ENCODE measurements around the gene SIDT2.

SIDT2 gene

GRCh38 chr11:117143871-117144476, 34.6 kb upstream of the SIDT2 start, which contains the start of gene PAFAH1B2:
TSS of gene PAFAH1B2 (plus strand) at chr11:117144287. CDS start at chr11:117152448, 8,161 bp downstream.
- H3K27me3 Mint-ChIP-seq (ENCODE audit: low read depth) = peaks cover 6% of the 10 kb centered on the region
- peak within 1 kb of the TSS; percentile 94 to 98 (median 98) for H3K27ac Mint-ChIP-seq
- no peak for TF ChIP-seq CTCF (IDR thresholded peaks at IDR 0.05; ENCODE audit: unreplicated experiment in 3 of 3)
- H3K4me3 Mint-ChIP-seq = peak within 1 kb of the TSS; percentile 99 to 100 (median 99)
- no peaks in the 10 kb centered on the region for H3K9me3 Mint-ChIP-seq
- H3K36me3 Mint-ChIP-seq (ENCODE audit: low read depth) = peaks cover 24% of the 10 kb centered on the region
- H3K4me1 Mint-ChIP-seq = peaks cover 32% of the 10 kb centered on the region

- peaks cover 24% of the 10 kb centered on the region for H3K36me3 Mint-ChIP-seq (ENCODE audit: low read depth)
- H3K27ac Mint-ChIP-seq = peak overlapping the region; percentile 94 to 98 (median 96)
- peaks cover 5% of the 10 kb centered on the region for H3K27me3 Mint-ChIP-seq (ENCODE audit: low read depth)
- no peak for TF ChIP-seq CTCF (IDR thresholded peaks at IDR 0.05; ENCODE audit: unreplicated experiment in 3 of 3)
- peak overlapping the region; percentile 99 to 100 (median 99) for H3K4me3 Mint-ChIP-seq
- H3K4me1 Mint-ChIP-seq = peaks cover 32% of the 10 kb centered on the region
- no peaks in the 10 kb centered on the region for H3K9me3 Mint-ChIP-seq
Measured at GRCh38 chr11:117144477-117145392, 33.8 kb upstream of the SIDT2 start.

- peak overlapping the region; percentile 94 to 98 (median 96) for H3K27ac Mint-ChIP-seq
- H3K9me3 Mint-ChIP-seq = no peaks in the 10 kb centered on the region
- no peaks in the 10 kb centered on the region for H3K27me3 Mint-ChIP-seq (ENCODE audit: low read depth)
- H3K36me3 Mint-ChIP-seq (ENCODE audit: low read depth) = peaks cover 27% of the 10 kb centered on the region
- H3K4me3 Mint-ChIP-seq = peak overlapping the region; percentile 99 to 100 (median 99)
- TF ChIP-seq CTCF (IDR thresholded peaks at IDR 0.05; ENCODE audit: unreplicated experiment in 3 of 3) = no peak
- peaks cover 33% of the 10 kb centered on the region for H3K4me1 Mint-ChIP-seq
Measured at GRCh38 chr11:117145393-117145761, 33.2 kb upstream of the SIDT2 start.

- peaks cover 36% of the 10 kb centered on the region for H3K4me1 Mint-ChIP-seq
- H3K4me3 Mint-ChIP-seq = peak overlapping the region; percentile 99 to 100 (median 99)
- no peak for TF ChIP-seq CTCF (IDR thresholded peaks at IDR 0.05; ENCODE audit: unreplicated experiment in 3 of 3)
- no peaks in the 10 kb centered on the region for H3K27me3 Mint-ChIP-seq (ENCODE audit: low read depth)
- H3K9me3 Mint-ChIP-seq = no peaks in the 10 kb centered on the region
- H3K36me3 Mint-ChIP-seq (ENCODE audit: low read depth) = peaks cover 30% of the 10 kb centered on the region
- H3K27ac Mint-ChIP-seq = peak overlapping the region; percentile 94 to 98 (median 96)
Measured at GRCh38 chr11:117146521-117146920, 32.0 kb upstream of the SIDT2 start.

- Mint-ChIP-seq H3K4me1 (peaks cover 11% of the 10 kb centered on the region), H3K9me3 (no peaks in the 10 kb centered on the region), H3K4me3 (no peak overlapping the region), H3K27me3 (ENCODE audit: low read depth) (no peaks in the 10 kb centered on the region), H3K27ac (no peak overlapping the region), H3K36me3 (ENCODE audit: low read depth) (peaks cover 52% of the 10 kb centered on the region)
- no peak for TF ChIP-seq CTCF (IDR thresholded peaks at IDR 0.05; ENCODE audit: unreplicated experiment in 3 of 3)
Measured at GRCh38 chr11:117152066-117152465, 26.5 kb upstream of the SIDT2 start.
